Coronary artery (tissue), 2 donors: Measurements from ENCODE around the gene GRWD1.

Experiments used
- DNase-seq: peaks from one replicate; pipeline ENCODE4 v3.0.0-alpha.2; 2017; ENCODE audit warnings: low spot score
- H3K27ac ChIP-seq, 2 donors: fragments of 200-600 bp; sonication (generic); one replicate each; pipeline ENCODE4 v1.5.1; 2016 to 2019
- H3K4me3 ChIP-seq: fragments of 200-600 bp; sonication (generic); 2 replicates; pipeline ENCODE4 v1.5.1; 2016; ENCODE audit warnings: mild to moderate bottlenecking, moderate library complexity
- TF ChIP-seq, protein P1 (sequence below): fragments of 200-600 bp; sonication (generic); IDR thresholded peaks from one replicate; pipeline ENCODE4 v1.5.1; 2019; ENCODE audit warnings: antibody characterized with exemption

The GRWD1 gene

DNA sequence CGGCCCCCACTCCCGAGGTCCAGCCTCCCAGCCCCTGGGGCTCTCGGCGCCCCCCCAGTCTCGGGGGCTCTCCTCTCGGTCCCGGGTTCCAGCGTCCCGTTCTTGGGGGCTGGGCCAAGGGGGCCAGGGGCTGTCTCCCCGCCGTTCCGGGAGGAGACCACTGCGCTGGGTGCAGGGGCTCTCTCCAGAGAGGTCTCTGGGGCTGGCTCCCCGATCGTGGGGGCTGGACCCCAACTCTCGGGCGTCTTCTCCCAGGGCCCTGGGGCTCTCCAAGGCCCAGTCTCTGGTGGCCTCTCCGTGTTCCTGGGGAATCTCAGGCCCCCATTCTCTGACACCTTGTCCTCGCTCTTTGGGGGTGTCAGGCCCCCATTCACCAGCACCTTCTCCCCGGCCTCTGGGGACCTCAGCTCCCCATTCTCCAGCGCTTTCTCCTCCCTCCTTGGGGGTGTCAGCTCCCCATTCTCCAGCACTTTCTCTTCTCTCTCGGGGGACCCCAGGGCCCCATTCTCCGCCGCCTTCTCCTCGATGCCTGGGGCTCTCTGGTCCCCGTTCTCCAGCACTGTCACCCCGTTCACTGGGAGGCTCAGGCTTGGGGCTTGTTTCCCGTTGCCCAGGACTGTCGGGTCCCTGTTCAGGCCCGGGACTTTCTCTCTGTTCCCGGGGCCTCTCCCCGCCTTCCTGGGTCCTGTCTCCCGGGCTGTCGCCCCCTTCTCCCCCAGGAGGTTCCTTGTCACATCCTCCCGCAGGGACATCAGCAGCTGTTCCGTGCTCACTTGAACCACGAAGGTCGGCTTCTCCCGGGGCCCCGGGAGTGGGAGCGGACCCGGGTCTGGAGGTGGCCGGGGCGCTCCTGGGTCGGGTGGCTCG is 52.2 kb downstream of the GRWD1 start:
- peak overlapping the region; percentile 14 for H3K4me3 ChIP-seq
- DNase-seq: no peak
- no peak overlapping the region for H3K27ac ChIP-seq
- TF ChIP-seq, protein P1, sequence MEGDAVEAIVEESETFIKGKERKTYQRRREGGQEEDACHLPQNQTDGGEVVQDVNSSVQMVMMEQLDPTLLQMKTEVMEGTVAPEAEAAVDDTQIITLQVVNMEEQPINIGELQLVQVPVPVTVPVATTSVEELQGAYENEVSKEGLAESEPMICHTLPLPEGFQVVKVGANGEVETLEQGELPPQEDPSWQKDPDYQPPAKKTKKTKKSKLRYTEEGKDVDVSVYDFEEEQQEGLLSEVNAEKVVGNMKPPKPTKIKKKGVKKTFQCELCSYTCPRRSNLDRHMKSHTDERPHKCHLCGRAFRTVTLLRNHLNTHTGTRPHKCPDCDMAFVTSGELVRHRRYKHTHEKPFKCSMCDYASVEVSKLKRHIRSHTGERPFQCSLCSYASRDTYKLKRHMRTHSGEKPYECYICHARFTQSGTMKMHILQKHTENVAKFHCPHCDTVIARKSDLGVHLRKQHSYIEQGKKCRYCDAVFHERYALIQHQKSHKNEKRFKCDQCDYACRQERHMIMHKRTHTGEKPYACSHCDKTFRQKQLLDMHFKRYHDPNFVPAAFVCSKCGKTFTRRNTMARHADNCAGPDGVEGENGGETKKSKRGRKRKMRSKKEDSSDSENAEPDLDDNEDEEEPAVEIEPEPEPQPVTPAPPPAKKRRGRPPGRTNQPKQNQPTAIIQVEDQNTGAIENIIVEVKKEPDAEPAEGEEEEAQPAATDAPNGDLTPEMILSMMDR: no peak

GRCh38 chr19:48498595-48499311 is 53.0 kb downstream of the GRWD1 start:
- no peak overlapping the region for H3K27ac ChIP-seq
- TF ChIP-seq, protein P1: no peak
- no peak for DNase-seq
- peak overlapping the region; percentile 14 for H3K4me3 ChIP-seq

DNA sequence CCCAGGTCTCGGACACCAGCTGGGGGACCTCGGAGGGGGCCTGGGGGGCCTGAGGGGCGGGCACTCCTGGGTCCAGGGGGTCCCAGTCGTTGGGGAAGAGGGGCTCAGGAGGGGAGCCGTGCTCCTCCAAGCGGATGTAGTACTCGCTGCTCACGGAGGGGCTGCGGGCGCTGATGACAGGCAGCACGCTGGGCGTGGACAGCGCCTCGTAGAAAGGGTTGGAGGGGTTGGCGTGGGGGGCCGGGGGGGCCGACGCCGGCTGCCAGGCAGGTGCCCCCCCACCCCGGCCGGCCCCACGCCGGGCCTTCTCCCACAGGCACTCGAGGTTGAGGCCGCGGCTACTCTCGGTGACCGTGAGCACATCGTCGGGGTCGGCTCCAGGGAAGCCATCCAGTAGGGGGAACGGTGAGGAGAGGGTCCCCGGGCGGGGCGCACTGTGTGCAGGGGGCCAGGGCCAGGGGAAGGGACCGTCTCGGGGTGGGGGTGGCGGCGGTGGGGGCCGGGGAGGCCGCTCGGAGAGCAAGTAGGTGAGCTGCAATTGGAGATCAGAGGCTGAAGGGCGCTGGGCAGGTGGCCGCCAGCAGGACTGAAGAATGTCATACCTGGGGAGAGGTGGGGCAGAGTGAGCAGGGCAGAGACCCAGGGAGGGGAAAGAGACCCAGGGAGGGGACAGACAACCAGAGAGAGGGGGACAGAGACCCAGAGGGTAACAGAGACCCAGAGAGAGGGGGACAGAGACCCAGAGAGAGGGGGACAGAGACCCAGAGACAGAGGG is 53.7 kb downstream of the GRWD1 start:
- Histone ChIP-seq H3K27ac (no peak overlapping the region), H3K4me3 (peak overlapping the region; percentile 14)
- TF ChIP-seq, protein P1: no peak
- no peak for DNase-seq

GRCh38 chr19:48500830-48501493 is 55.2 kb downstream of the GRWD1 start:
- TF ChIP-seq, protein P1: no peak
- DNase-seq: peak; percentile 70
- Histone ChIP-seq H3K4me3 (peak overlapping the region; percentile 8), H3K27ac (no peak overlapping the region)

DNA sequence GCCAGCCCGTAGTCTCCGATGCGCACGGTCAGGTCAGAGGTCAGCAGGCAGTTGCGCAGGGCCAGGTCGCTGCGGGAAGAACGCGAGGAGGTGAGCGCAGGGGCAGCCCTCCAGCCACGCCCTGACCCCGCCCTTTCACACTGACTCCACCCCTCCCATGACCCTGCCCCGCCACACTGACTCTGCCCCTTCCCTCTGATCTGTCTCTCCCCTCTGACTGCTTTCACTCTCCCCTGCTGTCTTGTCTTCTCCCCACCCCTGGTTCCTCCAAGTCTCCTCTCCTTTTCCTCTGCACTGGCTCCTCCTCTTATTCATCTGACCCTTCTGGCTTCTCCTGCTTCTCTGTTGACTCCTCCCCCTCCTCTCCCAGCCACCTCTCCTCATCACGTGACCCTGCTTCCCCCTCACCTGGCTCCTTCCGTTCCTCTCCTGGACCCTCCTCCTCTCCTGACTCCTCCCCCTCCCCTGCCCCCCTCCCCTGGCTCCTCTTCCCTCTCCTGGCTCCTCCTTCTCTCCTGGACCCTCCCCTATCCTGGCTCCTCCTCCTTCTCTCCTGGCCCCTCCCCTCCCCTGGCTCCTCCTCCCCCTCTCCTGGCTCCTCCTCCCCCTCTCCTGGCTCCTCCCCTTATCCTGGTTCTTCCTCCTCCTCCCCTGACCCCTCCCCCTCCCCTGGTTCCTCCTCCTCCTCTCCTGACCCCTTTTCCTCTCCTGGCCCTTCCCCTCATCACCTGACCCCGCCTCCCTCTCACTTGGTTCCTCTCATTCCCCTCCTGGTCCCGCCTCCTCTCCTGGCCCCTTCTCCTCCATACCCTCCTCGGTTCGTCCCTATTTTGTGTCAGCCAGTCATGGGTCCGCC is 55.9 kb downstream of the GRWD1 start:
- H3K4me3 ChIP-seq: peak overlapping the region; percentile 8
- TF ChIP-seq, protein P1: no peak
- no peak overlapping the region for H3K27ac ChIP-seq
- DNase-seq: peak; percentile 74
